ENCODE measurements around the gene ITCH.
"Not testable (repeated sequence)": the region's sequence is repeated elsewhere in the genome, so short reads cannot be mapped to it uniquely, and the experiment has no call there.

Gene ITCH

GRCh38 chr20:34396408-34396807 lies 33.3 kb downstream of the ITCH start:
- no CpG with 5 or more reads among the region's 5 CpGs for WGBS (ENCODE audit: insufficient coverage, insufficient read length)
- H3K36me3 ChIP-seq (ENCODE audit: control insufficient read depth, insufficient read depth, low read length): no peaks in the 10 kb centered on the region
- no peak overlapping the region for H3K4me3 ChIP-seq (ENCODE audit: low read length)

DNA sequence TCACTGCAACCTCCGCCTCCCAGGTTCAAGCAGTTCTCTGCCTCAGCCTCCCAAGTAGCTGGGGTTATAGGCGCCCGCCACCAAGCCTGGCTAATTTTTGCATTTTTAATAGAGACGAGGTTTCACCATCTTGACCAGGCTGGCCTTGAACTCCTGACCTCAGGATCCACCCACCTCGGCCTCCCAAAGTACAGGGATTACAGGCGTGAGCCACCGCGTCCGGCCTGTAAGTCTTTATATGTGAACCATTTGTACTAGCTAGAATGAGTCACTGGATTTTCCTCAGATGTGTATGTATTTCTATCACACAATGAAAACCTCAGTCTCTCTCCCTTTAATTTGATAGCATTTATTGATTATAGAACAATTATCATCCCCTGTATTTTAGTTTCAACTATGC lies 34.0 kb downstream of the ITCH start:
- no peak for DNase-seq (ENCODE audit: low read depth, low spot score)
- no peaks in the 10 kb centered on the region for H3K27me3 ChIP-seq (ENCODE audit: control insufficient read depth, insufficient read depth, low read length)
- no peak overlapping the region for H3K4me3 ChIP-seq (ENCODE audit: low read length)
- no CpG with 5 or more reads among the region's 9 CpGs for WGBS (ENCODE audit: insufficient coverage, insufficient read length)
- H3K27ac ChIP-seq (ENCODE audit: low read length): no peak overlapping the region
- no peaks in the 10 kb centered on the region for H3K9me3 ChIP-seq (ENCODE audit: control insufficient read depth, insufficient read depth, low read length)
- H3K4me1 ChIP-seq (ENCODE audit: control insufficient read depth, insufficient read depth, low read length): no peaks in the 10 kb centered on the region
- H3K36me3 ChIP-seq (ENCODE audit: control insufficient read depth, insufficient read depth, low read length): no peaks in the 10 kb centered on the region

More at GRCh38 chr20:34396408-34396807, 33.3 kb downstream of the ITCH start:
- Histone ChIP-seq H3K27me3 (ENCODE audit: control insufficient read depth, insufficient read depth, low read length) (no peaks in the 10 kb centered on the region), H3K27ac (ENCODE audit: low read length) (no peak overlapping the region), H3K4me1 (ENCODE audit: control insufficient read depth, insufficient read depth, low read length) (no peaks in the 10 kb centered on the region), H3K9me3 (ENCODE audit: control insufficient read depth, insufficient read depth, low read length) (no peaks in the 10 kb centered on the region)
- DNase-seq (ENCODE audit: low read depth, low spot score): no peak

GRCh38 chr20:34400776-34401175 lies 37.7 kb downstream of the ITCH start:
- not testable (repeated sequence) for H3K4me3 ChIP-seq (ENCODE audit: low read length); DNase-seq (ENCODE audit: low read depth, low spot score); H3K36me3 ChIP-seq (ENCODE audit: control insufficient read depth, insufficient read depth, low read length); H3K27ac ChIP-seq (ENCODE audit: low read length); H3K4me1 ChIP-seq (ENCODE audit: control insufficient read depth, insufficient read depth, low read length); H3K9me3 ChIP-seq (ENCODE audit: control insufficient read depth, insufficient read depth, low read length); H3K27me3 ChIP-seq (ENCODE audit: control insufficient read depth, insufficient read depth, low read length)
- whole genome bisulfite sequencing (ENCODE audit: insufficient coverage, insufficient read length): no CpG with 5 or more reads among the region's 6 CpGs

DNA sequence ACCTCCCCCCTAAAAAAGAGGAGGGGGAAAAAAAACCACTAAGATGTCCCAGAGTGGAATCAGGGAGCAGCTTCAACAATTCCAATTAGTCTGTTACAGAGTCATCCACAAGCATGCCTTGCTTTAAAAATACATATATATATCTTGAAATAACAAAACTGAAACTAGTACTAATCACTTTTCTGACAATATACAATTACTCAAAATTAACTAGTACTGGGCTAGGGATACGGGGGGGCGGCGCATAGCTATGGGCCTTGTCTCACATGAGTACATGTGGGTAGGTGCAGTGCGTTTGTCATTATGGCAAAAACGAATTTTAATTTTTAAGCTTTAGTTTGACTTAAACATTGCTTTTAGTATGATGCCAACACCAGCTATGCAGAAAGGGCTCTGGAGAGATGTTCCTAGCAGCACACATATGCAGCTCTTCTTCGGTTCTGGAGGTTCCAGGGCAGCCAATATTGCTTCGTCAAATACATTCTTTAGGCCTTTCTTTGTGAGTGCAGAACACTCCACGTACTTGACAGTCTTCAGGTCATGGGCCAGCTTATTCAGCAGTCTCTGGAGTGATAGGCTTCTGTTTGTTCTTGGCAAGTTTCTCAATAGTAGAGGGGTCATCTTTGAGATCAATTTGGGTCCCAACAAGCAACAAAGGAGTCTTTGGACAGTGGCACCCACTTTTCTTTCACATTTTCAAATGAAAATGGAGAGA lies 38.8 kb downstream of the ITCH start:
- Histone ChIP-seq H3K36me3 (ENCODE audit: control insufficient read depth, insufficient read depth, low read length) (no peaks in the 10 kb centered on the region), H3K4me1 (ENCODE audit: control insufficient read depth, insufficient read depth, low read length) (no peaks in the 10 kb centered on the region), H3K27ac (ENCODE audit: low read length) (no peak overlapping the region), H3K9me3 (ENCODE audit: control insufficient read depth, insufficient read depth, low read length) (no peaks in the 10 kb centered on the region), H3K27me3 (ENCODE audit: control insufficient read depth, insufficient read depth, low read length) (no peaks in the 10 kb centered on the region), H3K4me3 (ENCODE audit: low read length) (no peak overlapping the region)
- DNase-seq (ENCODE audit: low read depth, low spot score): no peak
- no CpG with 5 or more reads among the region's 8 CpGs for WGBS (ENCODE audit: insufficient coverage, insufficient read length)

GRCh38 chr20:34402461-34402860 lies 39.4 kb downstream of the ITCH start:
- no peak for DNase-seq (ENCODE audit: low read depth, low spot score)
- Histone ChIP-seq H3K27me3 (ENCODE audit: control insufficient read depth, insufficient read depth, low read length) (no peaks in the 10 kb centered on the region), H3K36me3 (ENCODE audit: control insufficient read depth, insufficient read depth, low read length) (no peaks in the 10 kb centered on the region), H3K4me3 (ENCODE audit: low read length) (no peak overlapping the region), H3K9me3 (ENCODE audit: control insufficient read depth, insufficient read depth, low read length) (no peaks in the 10 kb centered on the region), H3K4me1 (ENCODE audit: control insufficient read depth, insufficient read depth, low read length) (no peaks in the 10 kb centered on the region), H3K27ac (ENCODE audit: low read length) (no peak overlapping the region)
- WGBS (ENCODE audit: insufficient coverage, insufficient read length): no CpG with 5 or more reads among the region's 1 CpG

DNA sequence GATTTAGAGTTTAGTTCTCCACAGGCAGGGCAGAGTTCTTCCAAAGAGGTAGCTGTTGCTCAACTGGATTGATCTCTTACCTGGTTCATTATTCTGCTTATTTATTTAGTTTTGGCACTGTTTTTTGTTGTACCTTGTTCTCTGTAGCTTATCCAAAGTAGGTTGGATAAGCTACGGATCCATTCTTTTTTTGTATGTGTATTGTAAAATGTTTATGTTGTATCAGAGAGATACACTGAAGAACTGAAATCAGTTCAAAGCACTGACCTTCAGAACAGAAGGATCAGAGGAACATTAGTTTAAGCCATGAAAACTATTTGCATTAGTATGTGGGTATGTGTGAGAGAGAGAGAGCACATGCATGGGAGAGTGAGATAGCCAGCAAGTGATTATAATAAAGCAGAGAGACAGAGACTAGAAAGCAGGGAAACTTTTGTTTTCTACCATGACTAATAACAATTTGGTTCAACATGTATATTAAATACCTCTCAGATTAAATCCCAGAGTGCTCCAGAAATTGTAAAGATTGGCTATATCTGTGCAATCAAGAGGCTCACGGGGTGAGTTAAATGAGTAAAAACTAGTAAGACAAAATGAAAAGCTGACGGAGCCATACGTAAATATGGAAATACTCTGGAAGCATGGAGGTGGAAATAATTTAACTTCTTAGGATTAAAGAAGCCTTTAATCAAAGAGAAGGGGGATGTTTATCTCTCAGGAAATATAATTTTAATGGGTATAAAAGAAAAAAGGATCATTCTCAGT lies 40.2 kb downstream of the ITCH start:
- no peak for DNase-seq (ENCODE audit: low read depth, low spot score)
- no peaks in the 10 kb centered on the region for H3K27me3 ChIP-seq (ENCODE audit: control insufficient read depth, insufficient read depth, low read length)
- H3K36me3 ChIP-seq (ENCODE audit: control insufficient read depth, insufficient read depth, low read length): no peaks in the 10 kb centered on the region
- no peak overlapping the region for H3K27ac ChIP-seq (ENCODE audit: low read length)
- H3K4me3 ChIP-seq (ENCODE audit: low read length): no peak overlapping the region
- no CpG with 5 or more reads among the region's 4 CpGs for WGBS (ENCODE audit: insufficient coverage, insufficient read length)
- no peaks in the 10 kb centered on the region for H3K4me1 ChIP-seq (ENCODE audit: control insufficient read depth, insufficient read depth, low read length)
- H3K9me3 ChIP-seq (ENCODE audit: control insufficient read depth, insufficient read depth, low read length): no peaks in the 10 kb centered on the region

DNA sequence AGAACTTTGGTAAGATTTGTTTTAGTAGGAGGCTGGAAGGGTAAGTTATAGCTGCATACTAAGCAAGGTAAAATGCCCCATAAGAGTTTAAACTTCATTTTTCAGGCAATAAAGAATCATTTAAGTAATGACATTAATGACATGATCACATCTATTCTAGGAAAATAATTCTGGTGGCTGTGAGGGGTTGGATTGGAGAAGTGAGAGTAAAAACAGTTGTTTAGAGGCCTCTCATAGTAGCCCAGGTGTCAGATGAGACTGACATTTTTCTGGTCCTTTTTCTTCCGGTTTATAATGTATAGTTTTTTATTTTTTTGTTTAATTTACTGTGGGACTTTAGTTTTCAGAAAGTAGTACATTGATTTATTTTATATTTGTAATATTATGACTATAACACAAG lies 40.8 kb downstream of the ITCH start:
- DNase-seq (ENCODE audit: low read depth, low spot score): no peak
- Histone ChIP-seq H3K27ac (ENCODE audit: low read length) (no peak overlapping the region), H3K36me3 (ENCODE audit: control insufficient read depth, insufficient read depth, low read length) (no peaks in the 10 kb centered on the region), H3K4me1 (ENCODE audit: control insufficient read depth, insufficient read depth, low read length) (no peaks in the 10 kb centered on the region), H3K9me3 (ENCODE audit: control insufficient read depth, insufficient read depth, low read length) (no peaks in the 10 kb centered on the region), H3K4me3 (ENCODE audit: low read length) (no peak overlapping the region), H3K27me3 (ENCODE audit: control insufficient read depth, insufficient read depth, low read length) (no peaks in the 10 kb centered on the region)
- no CpG with 5 or more reads among the region's 1 CpG for whole genome bisulfite sequencing (ENCODE audit: insufficient coverage, insufficient read length)

DNA sequence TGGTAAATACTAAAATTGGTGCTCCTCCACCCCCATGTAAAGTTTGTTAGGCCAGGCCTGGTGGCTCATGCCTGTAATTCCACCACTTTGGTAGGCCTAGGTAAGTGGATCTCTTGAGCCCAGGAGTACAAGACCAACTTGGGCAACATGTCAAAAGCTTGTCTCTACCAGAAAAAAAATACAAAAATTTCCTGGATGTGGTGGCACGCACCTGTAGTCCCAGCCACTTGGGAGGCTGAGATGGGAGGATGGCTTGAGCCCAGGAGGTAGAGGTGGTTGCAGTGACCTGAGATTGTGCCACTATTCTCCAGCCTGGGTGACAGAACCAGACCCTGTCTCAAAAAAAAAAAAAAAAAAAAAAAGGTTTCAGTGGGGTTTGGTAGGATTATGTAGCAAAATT lies 41.7 kb downstream of the ITCH start:
- DNase-seq (ENCODE audit: low read depth, low spot score): no peak
- Histone ChIP-seq H3K9me3 (ENCODE audit: control insufficient read depth, insufficient read depth, low read length) (no peaks in the 10 kb centered on the region), H3K36me3 (ENCODE audit: control insufficient read depth, insufficient read depth, low read length) (no peaks in the 10 kb centered on the region), H3K27me3 (ENCODE audit: control insufficient read depth, insufficient read depth, low read length) (no peaks in the 10 kb centered on the region), H3K27ac (ENCODE audit: low read length) (no peak overlapping the region), H3K4me3 (ENCODE audit: low read length) (no peak overlapping the region), H3K4me1 (ENCODE audit: control insufficient read depth, insufficient read depth, low read length) (no peaks in the 10 kb centered on the region)
- no CpG with 5 or more reads among the region's 1 CpG for WGBS (ENCODE audit: insufficient coverage, insufficient read length)

- no CpG with 5 or more reads among the region's 10 CpGs for WGBS (ENCODE audit: insufficient coverage, insufficient read length)
- not testable (repeated sequence) for H3K4me1 ChIP-seq (ENCODE audit: control insufficient read depth, insufficient read depth, low read length); DNase-seq (ENCODE audit: low read depth, low spot score); H3K27me3 ChIP-seq (ENCODE audit: control insufficient read depth, insufficient read depth, low read length); H3K36me3 ChIP-seq (ENCODE audit: control insufficient read depth, insufficient read depth, low read length); H3K9me3 ChIP-seq (ENCODE audit: control insufficient read depth, insufficient read depth, low read length); H3K4me3 ChIP-seq (ENCODE audit: low read length); H3K27ac ChIP-seq (ENCODE audit: low read length)
These were observed 42.2 kb downstream of the ITCH start for GRCh38 chr20:34405247-34405651.

- DNase-seq (ENCODE audit: low read depth, low spot score); H3K27ac ChIP-seq (ENCODE audit: low read length); H3K4me1 ChIP-seq (ENCODE audit: control insufficient read depth, insufficient read depth, low read length); H3K4me3 ChIP-seq (ENCODE audit: low read length); H3K36me3 ChIP-seq (ENCODE audit: control insufficient read depth, insufficient read depth, low read length); H3K9me3 ChIP-seq (ENCODE audit: control insufficient read depth, insufficient read depth, low read length); H3K27me3 ChIP-seq (ENCODE audit: control insufficient read depth, insufficient read depth, low read length): not testable (repeated sequence)
- no CpG with 5 or more reads among the region's 3 CpGs for WGBS (ENCODE audit: insufficient coverage, insufficient read length)
These were observed 42.9 kb downstream of the ITCH start for GRCh38 chr20:34405942-34406341.

All from iPS DF 6.9 (cell line).